Stimulated activated CD4-positive, alpha-beta T cell treated with anti-CD3 and anti-CD28 coated beads, Interleukin-15, amount 100 ng/mL, for 48 hours (primary cell): ENCODE data around the gene TGM3.

Experiments
- DNase-seq, 2 donors: peaks; one replicate each; pipeline ENCODE4 v3.0.0-alpha.2; 2020; ENCODE audit warnings: low read depth in 2 of 2

The TGM3 gene

DNA sequence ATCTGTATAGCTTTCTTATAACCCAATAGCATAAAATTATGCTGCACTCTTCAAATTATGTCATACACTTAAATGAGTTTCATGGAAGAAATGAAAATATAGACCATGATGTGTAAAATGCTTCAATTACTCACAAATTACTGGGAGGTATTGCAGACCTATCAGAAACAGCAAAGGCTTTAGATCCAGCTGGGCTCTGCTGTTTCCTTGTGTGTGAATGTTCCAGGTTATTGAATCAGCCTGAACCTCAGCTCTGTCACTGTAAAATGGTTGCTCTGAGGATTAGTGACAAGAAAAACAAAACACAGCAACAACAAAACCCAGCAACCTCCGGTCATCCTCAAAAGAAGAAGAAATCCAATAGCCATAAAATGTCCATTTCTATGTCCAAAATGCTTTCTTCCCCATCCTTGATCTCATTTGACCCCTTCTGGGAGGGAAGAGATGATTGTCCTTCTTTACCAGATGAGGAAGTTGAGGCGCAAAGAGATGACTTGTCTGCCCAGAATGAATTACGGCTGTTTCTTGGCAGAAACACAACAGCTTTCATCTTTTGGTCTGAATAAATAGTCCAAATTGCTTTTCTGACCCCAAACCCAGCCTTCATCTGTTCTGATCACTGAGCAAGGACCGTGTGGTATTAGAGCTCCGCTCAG lies 42.7 kb downstream of the TGM3 start:
- no peak for DNase-seq

DNA sequence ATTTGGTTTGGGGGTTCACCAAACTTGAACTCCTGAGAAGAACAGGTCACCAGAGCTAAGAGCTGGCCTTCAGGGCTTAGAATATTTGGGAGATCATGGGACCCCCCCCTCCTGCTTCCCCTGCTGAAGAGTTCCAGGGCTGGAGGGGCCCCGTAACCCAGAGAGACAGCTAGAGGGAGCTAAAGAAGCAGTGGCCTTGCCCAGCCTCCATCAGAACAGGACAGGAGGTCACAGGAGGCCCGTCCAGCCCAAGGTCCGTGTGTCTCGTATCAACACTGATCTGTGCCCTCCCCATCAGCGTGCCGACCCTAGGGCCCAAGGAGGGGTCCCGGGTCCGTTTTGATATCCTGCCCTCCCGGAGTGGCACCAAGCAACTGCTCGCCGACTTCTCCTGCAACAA lies 44.3 kb downstream of the TGM3 start:
- no peak for DNase-seq

DNA sequence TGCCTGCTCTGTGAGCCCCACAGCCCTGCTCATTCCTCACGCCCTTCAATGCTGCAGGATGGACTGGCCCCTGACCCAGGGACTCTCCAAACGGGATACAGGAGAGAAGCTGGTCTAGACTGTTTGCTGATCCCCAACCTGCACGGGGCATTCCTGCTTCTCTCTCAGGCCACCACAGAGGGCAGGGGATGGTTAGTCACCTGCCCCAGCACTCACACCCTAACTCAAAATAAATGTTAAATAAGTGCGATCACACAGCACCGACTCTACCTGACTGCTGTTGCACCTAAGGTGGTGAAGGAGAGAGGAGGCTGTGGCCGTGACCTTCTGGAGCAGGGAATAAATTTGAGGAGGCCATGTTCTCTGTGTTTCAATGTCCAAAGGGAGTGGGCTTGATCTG lies 45.0 kb downstream of the TGM3 start:
- DNase-seq = no peak

DNA sequence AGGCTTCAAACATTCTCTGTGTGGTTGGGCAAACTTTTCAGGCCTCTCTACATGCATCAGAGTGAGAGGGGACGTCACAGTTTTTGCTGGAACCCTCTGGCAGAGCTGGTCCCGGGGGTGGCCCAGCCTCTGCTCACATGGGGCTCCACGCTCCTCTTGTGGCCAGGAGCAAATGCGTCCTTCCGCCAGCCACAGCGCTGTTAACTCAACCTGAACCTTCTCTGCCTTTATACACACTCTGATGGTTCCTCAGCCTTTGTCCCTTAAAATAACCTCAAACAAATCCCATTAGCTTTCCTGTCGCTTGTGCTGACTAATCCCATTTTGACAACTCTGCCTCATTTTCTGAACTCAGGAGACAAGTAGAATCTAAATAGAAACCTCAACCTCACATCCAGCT lies 45.5 kb downstream of the TGM3 start:
- no peak for DNase-seq

DNA sequence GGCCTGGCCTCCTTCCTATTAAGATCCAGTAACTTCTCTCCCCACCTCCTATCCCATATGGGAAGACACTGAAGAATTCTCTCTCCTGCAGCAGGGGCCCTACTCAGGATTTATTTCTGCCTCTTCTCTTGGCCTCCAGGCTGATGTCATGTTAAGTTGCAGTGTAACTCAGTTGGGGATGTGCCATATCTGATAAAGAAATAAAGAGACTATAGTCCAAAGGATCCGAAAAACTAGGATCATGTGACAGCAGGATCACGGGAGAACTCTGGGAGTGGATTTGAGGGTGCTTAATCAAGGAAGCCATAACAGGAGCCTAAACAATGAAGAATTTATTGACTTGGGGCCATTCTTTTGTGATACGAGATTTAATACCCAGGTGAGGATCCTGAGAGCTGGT lies 46.4 kb downstream of the TGM3 start:
- DNase-seq = no peak

DNA sequence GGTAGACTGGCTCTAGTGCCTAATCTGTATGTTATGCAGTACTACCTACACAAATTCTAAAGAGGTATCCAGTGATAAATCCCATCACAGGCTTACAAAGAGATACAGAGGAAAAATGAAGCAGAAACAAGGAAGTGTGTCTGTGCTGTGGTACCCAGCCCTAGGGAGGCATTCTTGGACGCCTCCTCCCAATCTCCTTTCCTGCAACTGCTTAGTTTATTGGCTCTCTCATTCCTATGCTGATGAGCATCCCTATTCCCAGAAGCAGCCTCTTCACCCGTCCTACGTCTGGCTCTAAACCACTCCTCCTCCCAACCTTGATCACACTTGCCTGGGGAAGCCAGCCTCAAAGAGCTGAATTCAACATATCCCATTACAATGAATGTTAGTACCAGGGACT lies 50.4 kb downstream of the TGM3 start:
- no peak for DNase-seq

DNA sequence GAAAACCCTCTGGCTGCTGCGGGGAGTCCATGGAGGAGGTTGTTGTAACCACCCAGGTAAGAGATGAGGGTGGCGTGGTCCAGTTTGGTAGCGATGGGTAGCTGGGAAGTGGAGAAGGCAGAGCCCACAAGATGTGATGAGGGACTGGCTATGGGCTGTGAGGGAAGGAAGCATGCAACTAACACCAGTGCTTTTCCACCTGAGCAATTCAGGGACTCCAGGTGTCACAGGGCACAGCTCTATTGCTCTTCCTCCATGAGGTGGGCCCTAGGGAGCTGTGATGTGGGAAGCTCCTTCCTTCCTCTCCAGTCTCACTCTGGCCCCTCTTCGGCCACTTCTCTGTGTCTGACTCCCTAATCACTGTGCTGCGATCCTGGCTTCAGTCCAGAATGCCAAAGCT lies 52.5 kb downstream of the TGM3 start:
- no peak for DNase-seq

DNA sequence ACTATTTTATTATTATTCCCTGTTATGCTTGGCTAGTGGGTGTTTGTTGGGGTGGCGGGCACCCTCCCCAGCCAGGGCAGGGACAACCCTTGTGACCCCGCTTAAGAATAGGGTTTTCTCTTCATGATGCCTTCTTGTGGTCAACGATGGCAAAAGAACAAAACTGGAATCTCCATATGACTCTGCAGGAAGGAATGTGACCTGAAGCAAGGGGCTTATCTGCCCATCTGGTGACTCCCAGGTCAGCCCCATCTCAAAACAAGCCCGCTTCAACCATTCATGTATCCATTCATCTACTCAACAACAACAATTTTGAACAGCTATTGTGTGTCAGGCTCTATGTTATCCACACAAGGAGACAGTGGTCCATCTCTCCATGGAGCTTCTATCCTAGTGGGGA lies 54.0 kb downstream of the TGM3 start:
- no peak for DNase-seq

DNA sequence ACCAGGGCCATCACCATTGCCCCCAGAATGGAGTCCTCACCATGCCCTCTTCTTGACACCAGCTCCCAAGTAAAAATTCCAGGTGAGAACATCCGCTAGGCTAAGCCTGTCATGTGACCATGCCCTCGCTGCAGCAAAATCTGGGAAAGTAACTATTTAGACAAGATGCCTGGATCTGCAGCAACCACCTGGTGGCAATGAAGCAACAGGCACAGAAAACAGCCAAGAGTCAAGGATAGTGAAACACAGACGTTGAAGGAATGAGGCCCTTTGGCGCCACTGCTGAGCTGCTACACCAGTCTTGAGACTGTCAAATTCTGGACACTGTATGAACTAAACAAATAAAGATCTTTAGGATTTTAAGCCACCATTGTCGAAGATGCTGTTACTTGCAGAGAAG lies 54.8 kb downstream of the TGM3 start:
- no peak for DNase-seq

DNA sequence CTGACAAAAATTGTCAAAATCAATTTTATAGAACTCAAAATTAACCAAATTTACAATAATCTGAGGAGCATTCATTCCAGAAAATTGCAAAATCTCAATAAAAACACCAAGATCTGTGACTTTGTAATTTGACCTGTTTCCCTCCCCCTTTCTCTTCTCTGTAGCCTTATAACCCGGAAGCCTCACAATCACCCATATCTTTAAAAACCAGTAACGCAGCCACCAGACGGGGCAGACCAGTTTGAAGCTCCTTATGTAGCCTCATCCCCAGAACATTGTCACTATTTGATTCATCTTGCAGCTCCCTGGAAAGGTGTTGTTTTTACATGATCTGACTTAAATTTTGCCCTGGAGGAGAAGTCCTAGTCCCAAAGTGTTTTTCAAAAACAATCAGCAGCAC lies 57.4 kb downstream of the TGM3 start:
- DNase-seq = no peak

DNA sequence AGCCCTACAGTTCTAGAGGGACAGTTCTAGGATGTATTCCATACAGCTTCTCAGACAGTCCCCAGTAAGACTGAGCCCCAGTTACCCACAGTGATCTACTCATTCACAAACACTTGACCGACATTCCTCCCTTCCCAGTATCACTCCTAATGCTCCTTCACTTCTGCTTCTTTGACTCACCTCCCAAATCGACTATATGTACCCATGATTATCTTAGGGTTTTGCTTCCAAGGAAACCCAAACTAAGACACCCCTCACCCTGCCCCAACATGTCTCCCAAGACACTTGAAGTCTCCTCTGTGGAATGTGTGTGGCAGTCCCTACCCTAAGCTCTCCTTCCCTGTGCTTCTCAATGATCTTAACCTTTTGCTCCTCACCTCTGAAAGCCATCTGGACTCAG lies 61.3 kb downstream of the TGM3 start:
- DNase-seq = no peak

DNA sequence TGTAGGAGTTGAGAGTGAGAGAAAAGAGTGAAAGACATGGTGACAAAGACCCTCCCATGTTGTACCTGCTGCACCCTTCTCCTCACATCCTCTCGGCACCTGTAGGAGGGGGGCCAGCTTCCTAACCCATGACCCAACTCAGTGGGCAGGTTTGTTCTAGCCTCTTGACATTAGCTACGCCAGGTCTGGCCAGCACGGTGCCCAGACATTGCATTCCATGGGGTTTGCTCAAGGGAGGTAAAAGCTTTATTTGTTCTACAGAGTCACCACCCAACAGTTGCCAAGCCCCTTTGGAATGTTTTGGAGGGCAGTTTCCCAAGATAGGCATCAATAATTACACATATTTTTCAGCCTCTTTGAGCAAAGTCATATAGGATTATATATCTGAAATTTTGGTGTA lies 62.2 kb downstream of the TGM3 start:
- DNase-seq = no peak

DNA sequence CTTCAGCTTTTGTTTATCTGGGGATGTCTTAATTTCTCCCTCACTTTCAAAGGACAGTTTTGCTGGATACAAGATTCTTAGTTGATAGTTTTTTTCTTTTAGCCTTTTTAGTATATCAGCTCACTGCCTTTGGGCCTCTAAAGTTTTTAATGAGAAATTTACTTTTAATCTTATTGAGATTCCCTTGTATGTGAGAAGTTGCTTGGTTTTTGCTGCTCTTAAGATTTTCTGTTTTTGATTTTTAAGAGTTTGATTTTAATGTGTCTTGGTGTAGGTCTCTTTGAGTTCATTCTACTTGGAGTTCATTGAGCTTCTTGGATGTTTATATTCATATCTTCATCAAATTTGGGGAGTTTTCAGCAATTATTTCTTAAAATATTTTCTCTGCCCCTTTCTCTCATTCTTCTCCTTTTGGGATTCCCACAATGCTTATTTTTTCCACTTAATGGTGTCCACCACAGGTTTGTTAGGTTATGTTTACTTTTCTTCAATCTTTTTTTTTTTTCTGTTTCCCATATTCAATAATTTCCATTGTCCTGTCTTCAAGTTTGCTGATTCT lies 65.3 kb downstream of the TGM3 start:
- no peak for DNase-seq

DNA sequence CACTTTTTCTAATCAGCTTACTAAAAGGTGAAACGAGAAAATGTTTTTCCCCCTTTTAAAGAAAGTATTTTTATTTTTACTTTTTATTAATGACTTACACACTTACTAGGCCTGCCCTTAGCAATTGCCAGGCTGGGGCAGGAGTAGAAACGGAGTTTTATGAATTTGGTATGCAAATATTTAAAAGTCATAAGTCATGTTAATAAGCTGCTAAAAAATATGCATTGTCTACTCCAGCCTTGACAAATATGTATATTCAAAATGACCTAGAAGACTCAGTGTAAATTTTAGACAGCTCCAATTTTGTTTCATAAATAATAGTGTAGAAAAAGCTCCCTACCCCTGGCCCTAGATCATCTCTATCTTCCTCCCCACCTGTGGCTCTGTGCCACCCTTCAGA lies 67.4 kb downstream of the TGM3 start:
- DNase-seq = no peak

DNA sequence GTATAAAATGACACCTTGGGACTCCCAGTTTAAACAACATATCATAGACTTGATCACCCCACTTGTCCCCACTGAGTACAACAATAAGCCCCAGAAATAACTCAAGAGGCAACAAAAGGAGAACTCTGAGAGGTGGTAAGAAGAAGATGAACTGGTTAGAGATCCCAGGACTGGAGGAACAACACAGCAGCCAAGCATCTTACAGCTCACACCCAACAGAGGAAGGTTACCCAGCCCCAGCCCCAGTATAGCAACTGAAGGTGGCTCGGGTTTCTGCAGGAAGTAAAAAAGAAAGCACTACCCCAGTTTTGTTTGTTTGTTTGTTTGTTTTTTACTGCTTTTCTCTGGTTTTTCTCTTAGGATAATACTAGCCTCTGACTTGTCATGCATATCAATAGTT lies 67.8 kb downstream of the TGM3 start:
- no peak for DNase-seq

DNA sequence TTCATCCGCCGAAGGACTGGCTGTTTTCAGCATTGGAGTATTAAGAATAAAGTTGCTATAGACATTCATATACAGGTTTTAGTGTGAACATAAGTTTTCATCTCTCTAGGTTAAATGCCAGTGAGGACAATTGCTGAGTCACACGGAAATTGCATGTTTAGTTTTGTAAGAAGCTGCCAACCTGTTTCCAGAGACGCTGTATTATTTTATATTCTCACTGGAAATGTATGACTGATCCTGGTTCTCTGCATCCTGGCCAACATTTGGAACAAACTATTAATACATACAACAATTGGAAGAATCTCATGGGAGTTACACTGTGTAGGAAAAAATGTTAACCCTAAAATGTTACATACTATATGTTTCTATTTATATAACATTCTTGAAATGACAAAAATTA lies 68.2 kb downstream of the TGM3 start:
- no peak for DNase-seq

DNA sequence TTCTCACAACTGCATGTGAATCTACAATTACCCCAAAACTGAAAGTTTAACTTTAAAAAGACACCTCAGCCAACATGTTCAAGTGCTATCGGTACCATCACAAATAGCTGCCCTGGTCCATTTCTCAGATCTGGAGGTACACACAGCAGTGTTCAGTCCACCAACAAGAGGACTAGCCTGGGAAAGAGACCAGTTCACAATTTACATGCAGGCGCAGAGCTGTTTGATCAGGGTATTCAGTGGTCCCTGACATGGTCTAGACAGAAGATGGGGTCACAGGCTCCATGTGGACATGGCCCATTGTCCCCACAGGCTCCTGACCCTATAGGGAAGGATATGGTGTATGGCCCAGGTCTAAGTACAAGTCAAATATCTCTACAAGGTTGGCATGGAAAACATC lies 69.3 kb downstream of the TGM3 start:
- DNase-seq = no peak

DNA sequence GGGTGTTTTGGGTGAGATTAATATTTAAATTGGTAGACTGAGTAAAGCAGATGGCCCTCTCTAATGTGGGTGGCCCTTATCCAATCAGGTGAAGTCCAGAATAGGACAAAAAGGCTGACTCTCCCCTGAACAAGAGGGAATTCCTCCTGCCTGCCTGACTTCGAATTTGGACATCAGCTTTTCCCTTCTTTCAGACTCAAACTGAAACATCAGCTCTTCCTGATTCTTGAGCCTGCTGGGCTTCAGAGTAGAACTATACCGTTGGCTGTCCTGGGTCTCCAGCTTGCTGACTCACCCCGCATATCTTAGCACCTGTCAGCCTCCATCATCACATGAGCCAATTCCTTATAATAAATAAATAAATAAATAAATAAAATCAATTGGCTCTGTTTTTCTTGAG lies 69.9 kb downstream of the TGM3 start:
- no peak for DNase-seq

DNA sequence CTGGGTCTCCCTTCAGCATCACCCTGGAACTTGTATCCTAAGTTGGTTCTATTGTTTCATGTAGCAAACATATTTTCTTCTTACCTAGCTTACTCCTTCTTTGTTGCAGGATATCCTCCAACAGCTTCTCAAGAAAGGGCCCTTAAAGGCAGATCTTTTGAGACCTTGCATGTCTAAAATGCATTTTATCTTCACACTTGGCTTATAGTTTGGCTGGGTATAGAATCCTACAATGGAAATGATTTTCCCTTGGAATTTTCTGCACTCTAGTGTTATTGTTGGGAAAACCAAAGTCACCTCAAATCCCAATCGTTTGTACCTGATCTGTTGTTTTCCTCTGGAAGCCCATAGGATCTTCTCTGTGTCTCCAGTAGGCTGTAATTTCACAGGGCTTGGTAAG lies 72.8 kb downstream of the TGM3 start:
- DNase-seq = no peak

DNA sequence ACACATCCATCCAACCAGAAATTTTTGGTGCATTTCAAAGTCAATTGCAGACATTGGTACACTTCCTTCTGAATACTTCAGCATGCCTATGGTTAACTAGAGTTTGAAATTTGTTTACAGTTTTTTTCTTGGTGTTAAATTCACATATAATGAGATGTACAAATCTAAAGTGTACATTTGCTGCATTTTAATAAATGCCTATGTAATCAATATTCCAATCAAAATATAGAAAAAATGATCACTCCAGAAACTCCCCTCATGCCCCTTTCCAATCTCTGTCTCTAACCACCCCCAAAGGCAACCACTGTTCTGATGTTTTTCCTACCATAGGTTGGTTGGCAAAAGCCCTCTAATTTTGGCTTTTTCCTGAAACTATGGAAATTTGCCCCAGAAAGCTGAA lies 77.3 kb downstream of the TGM3 start:
- DNase-seq = no peak

DNA sequence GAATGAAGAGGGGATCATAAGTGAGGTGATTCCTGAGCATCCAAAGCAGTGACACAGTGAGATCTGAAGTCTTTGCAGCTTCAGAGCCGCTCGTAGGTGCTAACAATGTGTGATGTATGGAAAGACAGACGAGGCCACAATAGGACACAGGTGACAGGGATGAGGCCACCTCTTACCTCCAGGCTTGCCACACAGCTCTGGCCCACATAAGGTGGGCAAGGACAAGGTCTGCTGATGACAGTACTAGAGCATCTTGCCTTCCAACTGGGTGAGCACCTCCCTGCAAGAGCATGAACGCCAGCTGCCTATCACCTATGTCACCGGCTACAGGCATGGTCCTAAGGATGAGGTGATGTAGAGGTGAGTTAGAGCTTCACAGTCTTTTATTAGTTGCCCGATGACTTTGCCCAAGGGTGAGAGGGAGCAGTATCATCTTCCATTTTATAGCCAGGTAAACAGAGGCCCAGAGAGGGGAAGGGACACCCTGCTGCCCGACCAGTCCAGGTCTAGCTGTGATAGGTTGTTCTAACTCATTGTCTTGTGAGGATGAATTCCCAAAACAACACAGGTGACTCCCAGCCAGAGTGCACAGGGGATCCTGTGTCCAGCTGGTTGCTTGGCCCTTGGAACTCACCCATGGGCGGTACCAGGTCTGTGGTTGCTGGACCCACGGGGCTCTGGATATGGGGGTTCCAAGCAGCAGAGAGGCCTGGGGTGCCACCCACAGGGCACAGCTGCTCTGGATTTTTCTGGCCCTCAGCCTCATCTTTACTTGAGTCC lies 78.7 kb downstream of the TGM3 start:
- DNase-seq = no peak

DNA sequence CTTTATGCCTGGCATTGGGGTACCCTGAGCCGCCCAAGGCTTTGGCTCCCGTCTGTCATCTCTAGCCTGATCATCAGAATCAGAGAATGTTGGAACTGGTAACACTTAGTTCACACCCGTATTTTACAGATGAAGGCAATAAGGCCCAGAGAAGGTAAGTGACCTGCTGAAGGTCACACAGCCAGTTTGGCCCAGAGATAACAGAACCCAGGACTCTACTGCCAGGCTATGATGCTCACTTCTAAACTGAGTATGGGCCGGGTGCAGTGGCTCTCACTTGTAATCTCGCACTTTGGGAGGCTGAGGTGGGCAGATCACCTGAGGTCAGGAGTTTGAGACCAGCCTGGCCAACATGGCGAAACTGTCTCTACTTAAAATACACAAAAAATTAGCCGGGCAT lies 83.1 kb downstream of the TGM3 start:
- no peak for DNase-seq

DNA sequence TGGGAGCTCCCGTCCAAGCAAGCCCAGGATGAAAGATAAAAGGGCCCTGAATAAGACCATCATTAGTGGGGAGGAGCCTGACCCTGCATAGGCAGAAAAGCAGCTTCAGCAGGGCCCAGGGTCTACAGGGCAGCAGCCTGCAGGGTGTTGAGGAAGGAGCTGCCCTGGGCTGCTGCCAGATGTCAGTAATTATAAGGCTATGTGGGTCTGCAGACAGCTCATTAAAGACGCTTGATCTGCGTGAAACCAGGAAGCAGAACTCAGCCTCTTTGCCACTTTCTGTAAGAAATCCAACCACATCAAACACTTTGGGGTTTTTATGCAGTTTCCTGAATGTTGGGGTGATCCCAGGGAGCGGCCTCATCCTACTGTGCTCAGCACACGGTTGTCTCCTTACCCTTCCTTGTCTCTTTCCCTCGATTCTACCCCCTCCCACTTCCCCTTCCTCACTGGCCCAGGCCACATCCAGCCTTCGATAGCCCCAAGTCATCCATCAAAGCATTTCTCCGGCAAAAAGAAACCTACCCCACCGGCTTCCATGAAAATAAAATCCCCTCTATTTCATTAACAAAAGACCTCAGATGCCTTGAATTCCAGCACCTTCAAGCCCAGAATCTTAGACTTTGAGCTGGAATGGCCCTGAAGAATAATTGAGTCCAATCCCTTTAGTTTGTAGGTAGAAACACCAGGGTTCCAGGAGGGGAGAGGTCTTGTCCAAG lies 83.9 kb downstream of the TGM3 start:
- no peak for DNase-seq
